Adrenal gland (tissue), 5 donors: ENCODE measurements around the gene PTCD1.

Experiments
- POLR2A ChIP-seq, 2 donors: fragments of 450-650 bp; IDR thresholded peaks; one replicate each; pipeline ENCODE4 v1.6.1; 2017; ENCODE audit warnings: antibody characterized with exemption in 2 of 2, mild to moderate bottlenecking in 2 of 2, moderate library complexity in 1 of 2
- TF ChIP-seq, protein P1 (sequence below), 6 experiments: fragments of 450-650 bp in 4 of 6; fragments of 200-600 bp in 2 of 6; sonication (generic) in 1 of 6; IDR thresholded peaks; 1 replicate in 5 of 6; 2 replicates in 1 of 6; pipeline versions ENCODE4 v1.5.1 to v1.8.0; 2016 to 2021; ENCODE audit warnings: antibody characterized with exemption in 6 of 6, mild to moderate bottlenecking in 2 of 6, moderate library complexity in 1 of 6
- donor health status: DM: no; HTN: no; CAD: no.

DNA sequence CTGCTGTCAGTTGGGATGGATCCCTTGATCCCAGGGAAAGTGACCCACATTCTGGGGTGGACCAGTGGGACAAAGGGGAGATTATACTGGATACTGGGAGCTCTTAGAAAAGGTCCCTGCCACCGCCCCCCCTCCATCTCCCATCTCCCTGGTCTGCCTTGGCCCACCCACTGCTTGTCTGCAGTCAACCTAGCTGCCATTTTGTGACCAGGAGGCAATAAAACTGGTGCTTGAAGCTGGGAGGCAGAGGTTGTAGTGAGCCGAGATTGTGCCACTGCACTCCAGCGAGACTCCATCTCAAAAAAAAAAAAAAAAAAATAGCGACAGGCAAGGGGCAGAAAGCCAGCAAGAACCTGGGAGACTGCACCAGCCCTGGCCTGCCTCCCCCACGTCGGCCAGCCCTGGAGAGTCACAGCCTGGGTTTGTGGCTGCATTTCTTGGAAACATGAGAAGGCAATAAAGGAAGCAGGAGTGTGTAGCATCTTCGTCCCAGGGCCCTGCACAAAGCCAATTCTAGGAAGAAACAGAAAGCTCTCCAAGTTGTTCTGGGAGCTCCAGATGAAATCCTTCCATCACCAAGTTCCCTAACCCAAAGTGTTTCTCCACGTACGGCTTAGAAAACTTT lies 68.7 kb downstream of the PTCD1 start:
- TF ChIP-seq, protein P1, sequence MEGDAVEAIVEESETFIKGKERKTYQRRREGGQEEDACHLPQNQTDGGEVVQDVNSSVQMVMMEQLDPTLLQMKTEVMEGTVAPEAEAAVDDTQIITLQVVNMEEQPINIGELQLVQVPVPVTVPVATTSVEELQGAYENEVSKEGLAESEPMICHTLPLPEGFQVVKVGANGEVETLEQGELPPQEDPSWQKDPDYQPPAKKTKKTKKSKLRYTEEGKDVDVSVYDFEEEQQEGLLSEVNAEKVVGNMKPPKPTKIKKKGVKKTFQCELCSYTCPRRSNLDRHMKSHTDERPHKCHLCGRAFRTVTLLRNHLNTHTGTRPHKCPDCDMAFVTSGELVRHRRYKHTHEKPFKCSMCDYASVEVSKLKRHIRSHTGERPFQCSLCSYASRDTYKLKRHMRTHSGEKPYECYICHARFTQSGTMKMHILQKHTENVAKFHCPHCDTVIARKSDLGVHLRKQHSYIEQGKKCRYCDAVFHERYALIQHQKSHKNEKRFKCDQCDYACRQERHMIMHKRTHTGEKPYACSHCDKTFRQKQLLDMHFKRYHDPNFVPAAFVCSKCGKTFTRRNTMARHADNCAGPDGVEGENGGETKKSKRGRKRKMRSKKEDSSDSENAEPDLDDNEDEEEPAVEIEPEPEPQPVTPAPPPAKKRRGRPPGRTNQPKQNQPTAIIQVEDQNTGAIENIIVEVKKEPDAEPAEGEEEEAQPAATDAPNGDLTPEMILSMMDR (IDR thresholded peaks at IDR 0.05), result no peak
- no peak for TF ChIP-seq POLR2A (IDR thresholded peaks at IDR 0.05)
